HepG2 (cell line): ENCODE results near the gene SIGLEC8. TPM values are rescaled to one million over a fixed set of nuclear protein-coding genes. Genes with fewer than 3 reads are reported as not detected.

ENCODE experiments used
- AGO2 ChIP-seq: fragments of 200-400 bp; formaldehyde crosslinking; optimal IDR thresholded peaks from 2 replicates; pipeline ENCODE3; 2017; ENCODE audit warnings: mild to moderate bottlenecking, low read depth, low read length, moderate library complexity
- ASH2L ChIP-seq: fragments of 300-600, 200-600 bp; sonication (generic); IDR thresholded peaks from 2 replicates; pipeline ENCODE4 v1.7.0; 2017; ENCODE audit warnings: low read depth, mild to moderate bottlenecking, moderate library complexity, mixed read lengths, low read length; ENCODE audit not compliant: insufficient read length
- ATF4 ChIP-seq, 2 experiments: fragments of 450-650 bp in 1 of 2; sonication (generic) in 1 of 2; formaldehyde crosslinking; IDR thresholded peaks; 2 replicates each; pipeline versions ENCODE4 v1.5.0 to v1.8.0; 2020 to 2022; ENCODE audit warnings: mild to moderate bottlenecking in 1 of 2, missing genetic modification reagents in 1 of 2
- CEBPZ ChIP-seq: IDR thresholded peaks from 2 replicates; pipeline ENCODE4 v1.6.1; 2012; ENCODE audit warnings: low read length, improper control_type of control experiment
- DZIP1 ChIP-seq: sonication (generic); formaldehyde crosslinking; IDR thresholded peaks from 2 replicates; pipeline ENCODE4 v1.5.0; 2020; ENCODE audit warnings: mild to moderate bottlenecking, missing genetic modification reagents
- GMEB1 ChIP-seq: sonication (generic); formaldehyde crosslinking; IDR thresholded peaks from 2 replicates; pipeline ENCODE4 v1.5.1; 2020; ENCODE audit warnings: missing genetic modification reagents, mild to moderate bottlenecking, borderline replicate concordance
- HOXD1 ChIP-seq: sonication (generic); formaldehyde crosslinking; IDR thresholded peaks from 2 replicates; pipeline ENCODE4 v1.5.0; 2020; ENCODE audit warnings: missing genetic modification reagents
- KAT8 ChIP-seq: IDR thresholded peaks from 2 replicates; pipeline ENCODE4 v1.6.1; 2016; ENCODE audit warnings: missing genetic modification reagents, missing compliant biosample characterization
- KLF12 ChIP-seq: sonication (generic); formaldehyde crosslinking; IDR thresholded peaks from 2 replicates; pipeline ENCODE4 v1.4.0; 2020; ENCODE audit warnings: missing genetic modification reagents, borderline replicate concordance
- KLF9 ChIP-seq: IDR thresholded peaks from 2 replicates; pipeline ENCODE4 v1.6.1; 2016; ENCODE audit warnings: low read depth
- RELA ChIP-seq: sonication (generic); formaldehyde crosslinking; IDR thresholded peaks from 2 replicates; pipeline ENCODE4 v1.4.0; 2020; ENCODE audit warnings: missing genetic modification reagents
- RFX3 ChIP-seq: IDR thresholded peaks from 2 replicates; pipeline ENCODE4 v1.6.1; 2016; ENCODE audit warnings: missing biosample characterization, missing genetic modification reagents
- SSRP1 ChIP-seq: IDR thresholded peaks from 2 replicates; pipeline ENCODE4 v1.6.1; 2016; ENCODE audit warnings: control low read depth
- ZBTB43 ChIP-seq: sonication (generic); formaldehyde crosslinking; conservative IDR thresholded peaks from 2 replicates; pipeline ENCODE4 v1.4.0; 2020; ENCODE audit warnings: missing genetic modification reagents
- ZFAT ChIP-seq: sonication (generic); formaldehyde crosslinking; conservative IDR thresholded peaks from 2 replicates; pipeline ENCODE4 v1.8.1; 2023; ENCODE audit warnings: missing genetic modification reagents, inconsistent platforms
- ZNF260 ChIP-seq: sonication (generic); formaldehyde crosslinking; IDR thresholded peaks from 2 replicates; pipeline ENCODE4 v1.4.0; 2020; ENCODE audit warnings: missing genetic modification reagents, low read depth, mild to moderate bottlenecking, borderline replicate concordance
- ZNF296 ChIP-seq: sonication (generic); formaldehyde crosslinking; conservative IDR thresholded peaks from 2 replicates; pipeline ENCODE4 v1.5.0; 2020; ENCODE audit warnings: mild to moderate bottlenecking, missing genetic modification reagents
- ZNF740 ChIP-seq: sonication (generic); formaldehyde crosslinking; IDR thresholded peaks from 2 replicates; pipeline ENCODE4 v1.4.0; 2020; ENCODE audit warnings: missing genetic modification reagents
- ZNF839 ChIP-seq: sonication (generic); formaldehyde crosslinking; IDR thresholded peaks from 2 replicates; pipeline ENCODE4 v1.4.0; 2020; ENCODE audit warnings: missing genetic modification reagents, mild to moderate bottlenecking, borderline replicate concordance
- polyA plus RNA-seq, 8 experiments: library from polyadenylated mRNA; depleted of rRNA in 3 of 8; stranded (reverse) in 7 of 8; unstranded in 1 of 8; fragments of >200 nt; fragmentation: Illumina TruSeq in 4 of 8; extraction: Trizol in 4 of 8; gene quantifications; 2 replicates each; pipeline versions ENCODE4 v1.2.1 to v1.2.3, GENCODE V29; 2011 to 2016; ENCODE audit warnings: low read depth in 4 of 8, missing spikeins in 1 of 8, mixed read lengths in 1 of 8; ENCODE audit not compliant: insufficient read depth in 1 of 8
- total RNA-seq, 5 experiments: library from RNA; depleted of rRNA; stranded (reverse); fragments of >200 nt; fragmentation: Illumina TruSeq; extraction: Trizol; gene quantifications; 2 replicates each; pipeline ENCODE4 v1.2.3, GENCODE V29; 2016; ENCODE audit warnings: low read depth in 1 of 5

Gene SIGLEC8
- total and polyA plus RNA-seq, 2 of the 13 experiments (the other 11 are each of a cell fraction or from before 2014, with no cell fraction given) = not detected

- TF ChIP-seq CEBPZ (no peak), KAT8 (CRISPR knock-in tag) (peak; percentile 84), DZIP1 (CRISPR knock-in tag) (peak; percentile 77; the same call in 1 of the 2 replicates), ZFAT (CRISPR knock-in tag) (peak; percentile 82; the same call in 1 of the 2 replicates), AGO2 (no peak), KLF9 (CRISPR knock-in tag) (peak; percentile 97), KLF12 (CRISPR knock-in tag) (peak; percentile 94), ZNF296 (CRISPR knock-in tag) (peak; percentile 91), ZBTB43 (CRISPR knock-in tag) (peak; percentile 94), ATF4 (CRISPR knock-in tag; IDR thresholded peaks at IDR 0.05) (peak in 1 of 2 experiments; percentile 57; a peak in 1 of 4 replicates), RFX3 (CRISPR knock-in tag) (peak; percentile 57; the same call in 1 of the 2 replicates), SSRP1 (CRISPR knock-in tag) (0 out of 2 replicates have a peak, but pooled peaks have one; percentile 65), ZNF260 (CRISPR knock-in tag) (no peak), ZNF740 (CRISPR knock-in tag) (peak; percentile 73; the same call in 1 of the 2 replicates), GMEB1 (0 out of 2 replicates have a peak, but pooled peaks have one; percentile 17), ASH2L (no peak), HOXD1 (CRISPR knock-in tag) (peak; percentile 95), RELA (CRISPR knock-in tag) (peak; percentile 96), ZNF839 (CRISPR knock-in tag) (peak; percentile 68; the same call in 1 of the 2 replicates)
Observed at GRCh38 chr19:51422053-51422448, 36.2 kb downstream of the SIGLEC8 start (continued).
